Measurements from ENCODE around the gene PPP2R2B. TPM values are rescaled to one million over a fixed set of nuclear protein-coding genes. Genes with fewer than 3 reads are reported as not detected.

The PPP2R2B gene
- total RNA-seq, 1 experiment from 2014 or later = not detected

DNA sequence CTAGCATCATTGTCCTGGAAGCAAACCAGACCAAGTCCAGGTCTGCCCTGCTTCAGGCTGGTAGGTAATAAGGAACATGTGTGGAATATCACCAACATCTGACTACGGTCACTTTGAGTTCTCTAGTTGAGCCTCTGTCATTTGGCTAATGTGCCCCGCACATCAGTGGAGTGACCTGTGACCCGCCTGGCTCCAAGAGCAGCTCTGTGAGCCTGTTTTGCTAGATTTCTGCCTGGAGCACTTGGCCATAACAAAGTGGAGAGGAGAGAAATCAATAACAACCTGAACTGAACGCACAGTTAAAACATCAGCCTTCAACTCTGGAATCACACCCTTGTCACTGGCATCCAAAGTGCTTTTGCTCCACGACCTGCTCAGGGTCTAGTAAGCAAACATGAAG is 115.7 kb downstream of the PPP2R2B start:
- TF ChIP-seq SIN3A (IDR thresholded peaks at IDR 0.05; ENCODE audit: low read depth) (no peak), SP1 (IDR thresholded peaks at IDR 0.05; ENCODE audit: low read depth) (no peak), CBX3 (IDR thresholded peaks at IDR 0.05; ENCODE audit: low read depth) (no peak), EGR1 (IDR thresholded peaks at IDR 0.05; ENCODE audit: low read depth) (no peak), POLR2A (IDR thresholded peaks at IDR 0.05; ENCODE audit: borderline replicate concordance, extremely low read depth, insufficient read depth, insufficient read length) (no peak), ZNF274 (IDR thresholded peaks at IDR 0.05; ENCODE audit: low read depth, low read length) (no peak), EZH2 (IDR thresholded peaks at IDR 0.05) (no peak)
- TF ChIP-seq, protein P1, sequence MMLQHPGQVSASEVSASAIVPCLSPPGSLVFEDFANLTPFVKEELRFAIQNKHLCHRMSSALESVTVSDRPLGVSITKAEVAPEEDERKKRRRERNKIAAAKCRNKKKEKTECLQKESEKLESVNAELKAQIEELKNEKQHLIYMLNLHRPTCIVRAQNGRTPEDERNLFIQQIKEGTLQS (IDR thresholded peaks at IDR 0.05) = no peak
- TF ChIP-seq, protein P2, sequence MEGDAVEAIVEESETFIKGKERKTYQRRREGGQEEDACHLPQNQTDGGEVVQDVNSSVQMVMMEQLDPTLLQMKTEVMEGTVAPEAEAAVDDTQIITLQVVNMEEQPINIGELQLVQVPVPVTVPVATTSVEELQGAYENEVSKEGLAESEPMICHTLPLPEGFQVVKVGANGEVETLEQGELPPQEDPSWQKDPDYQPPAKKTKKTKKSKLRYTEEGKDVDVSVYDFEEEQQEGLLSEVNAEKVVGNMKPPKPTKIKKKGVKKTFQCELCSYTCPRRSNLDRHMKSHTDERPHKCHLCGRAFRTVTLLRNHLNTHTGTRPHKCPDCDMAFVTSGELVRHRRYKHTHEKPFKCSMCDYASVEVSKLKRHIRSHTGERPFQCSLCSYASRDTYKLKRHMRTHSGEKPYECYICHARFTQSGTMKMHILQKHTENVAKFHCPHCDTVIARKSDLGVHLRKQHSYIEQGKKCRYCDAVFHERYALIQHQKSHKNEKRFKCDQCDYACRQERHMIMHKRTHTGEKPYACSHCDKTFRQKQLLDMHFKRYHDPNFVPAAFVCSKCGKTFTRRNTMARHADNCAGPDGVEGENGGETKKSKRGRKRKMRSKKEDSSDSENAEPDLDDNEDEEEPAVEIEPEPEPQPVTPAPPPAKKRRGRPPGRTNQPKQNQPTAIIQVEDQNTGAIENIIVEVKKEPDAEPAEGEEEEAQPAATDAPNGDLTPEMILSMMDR (IDR thresholded peaks at IDR 0.05 in 2 of 3, conservative IDR thresholded peaks at IDR 0.05 in 1 of 3; ENCODE audit: borderline replicate concordance in 1 of 3, insufficient read depth in 1 of 3, low read depth in 2 of 3, low read length in 2 of 3) = no peak
- CTCF ChIA-PET = no interaction called here

DNA sequence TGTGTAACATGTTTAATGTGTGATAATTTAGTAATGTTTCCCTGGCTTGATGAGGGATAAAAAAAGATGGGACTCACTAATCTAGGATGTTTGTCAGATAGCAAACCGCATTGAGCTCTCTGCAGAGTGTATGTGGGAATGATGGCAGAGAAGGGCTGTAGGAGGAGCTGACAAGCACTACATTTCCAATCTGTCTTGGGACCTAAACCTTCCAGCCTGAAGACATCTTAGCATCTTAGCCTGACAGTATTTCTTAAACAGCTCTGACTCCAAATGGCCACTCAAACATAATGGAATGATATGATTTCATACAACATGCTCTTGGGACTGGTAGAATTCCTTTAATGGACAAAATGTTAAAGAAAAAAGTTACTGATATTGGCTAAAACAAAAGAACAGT is 116.7 kb downstream of the PPP2R2B start:
- no peak for DNase-seq (ENCODE audit: low read depth, low spot score)
- intact Hi-C loops (cut with micrococcal nuclease) = no loop called here
- TF ChIP-seq FOSL1 (IDR thresholded peaks at IDR 0.05; ENCODE audit: low read depth) (no peak), POLR2A (IDR thresholded peaks at IDR 0.05; ENCODE audit: borderline replicate concordance, extremely low read depth, insufficient read depth, insufficient read length) (no peak), CBX3 (IDR thresholded peaks at IDR 0.05; ENCODE audit: low read depth) (no peak)
- ATAC-seq = no peak
- Histone ChIP-seq H3K36me3 (ENCODE audit: control insufficient read depth in 1 of 2, insufficient read depth in 2 of 2, low read length in 2 of 2) (no peaks in the 10 kb centered on the region), H3K4me2 (ENCODE audit: low read length) (no peak overlapping the region), H3K27me3 (ENCODE audit: insufficient read depth, low read length) (no peaks in the 10 kb centered on the region), H3K9me3 (ENCODE audit: control insufficient read depth in 1 of 2, insufficient read depth in 1 of 2, low read depth in 1 of 2, low read length in 2 of 2) (no peaks in the 10 kb centered on the region), H4K20me1 (ENCODE audit: insufficient read depth) (no peaks in the 10 kb centered on the region), H3K9me2 (ENCODE audit: insufficient read depth) (no peaks in the 10 kb centered on the region), H3K27ac (ENCODE audit: low read depth, low read length) (no peak overlapping the region), H3K4me1 (ENCODE audit: control insufficient read depth in 1 of 2, insufficient read depth in 2 of 2, low read length in 2 of 2) (no peaks in the 10 kb centered on the region), H2AFZ (ENCODE audit: low read depth, low read length, poor library complexity, severe bottlenecking) (no peak overlapping the region), H3K9ac (ENCODE audit: low read length) (no peak overlapping the region), H3K4me3 (replicated peaks in 1 of 2; ENCODE audit: low read depth in 1 of 2, low read length in 2 of 2) (no peak overlapping the region), H3K79me2 (ENCODE audit: insufficient read depth, low read length) (no peaks in the 10 kb centered on the region)
- ChIA-PET CTCF (no interaction called here), RAD21 (ENCODE audit: low non-redundant PET in 1 of 2, low total read pairs in 2 of 2, uncharacterized antibody in 2 of 2, unreplicated experiment in 2 of 2) (no interaction called here), POLR2A (no interaction called here)
- BruUV-seq (replicated peaks) = no TSS peak

More for the DNA sequence above, 115.7 kb downstream of the PPP2R2B start:
- H3K36me3 ChIP-seq (ENCODE audit: control insufficient read depth in 1 of 2, insufficient read depth in 2 of 2, low read length in 2 of 2) = no peaks in the 10 kb centered on the region
- H3K27ac ChIP-seq (ENCODE audit: low read depth, low read length) = no peak overlapping the region
- no peaks in the 10 kb centered on the region for H3K4me1 ChIP-seq (ENCODE audit: control insufficient read depth in 1 of 2, insufficient read depth in 2 of 2, low read length in 2 of 2)
- BruUV-seq (replicated peaks) = no TSS peak
- no peak overlapping the region for H2AFZ ChIP-seq (ENCODE audit: low read depth, low read length, poor library complexity, severe bottlenecking)
- no peaks in the 10 kb centered on the region for H3K9me3 ChIP-seq (ENCODE audit: control insufficient read depth in 1 of 2, insufficient read depth in 1 of 2, low read depth in 1 of 2, low read length in 2 of 2)
- H3K9me2 ChIP-seq (ENCODE audit: insufficient read depth) = no peaks in the 10 kb centered on the region
- ChIA-PET RAD21 (ENCODE audit: low non-redundant PET in 1 of 2, low total read pairs in 2 of 2, uncharacterized antibody in 2 of 2, unreplicated experiment in 2 of 2) (no interaction called here), POLR2A (no interaction called here)
- no peaks in the 10 kb centered on the region for H4K20me1 ChIP-seq (ENCODE audit: insufficient read depth)
- ATAC-seq (no peak), DNase-seq (ENCODE audit: low read depth, low spot score) (no peak)
- H3K79me2 ChIP-seq (ENCODE audit: insufficient read depth, low read length) = no peaks in the 10 kb centered on the region
- intact Hi-C loops (cut with micrococcal nuclease) = no loop called here
- H3K4me3 ChIP-seq (replicated peaks in 1 of 2; ENCODE audit: low read depth in 1 of 2, low read length in 2 of 2) = no peak overlapping the region
- no peak overlapping the region for H3K4me2 ChIP-seq (ENCODE audit: low read length)
- no peak overlapping the region for H3K9ac ChIP-seq (ENCODE audit: low read length)
- H3K27me3 ChIP-seq (ENCODE audit: insufficient read depth, low read length) = no peaks in the 10 kb centered on the region
